ENCODE data around the gene EP400. TPM values are rescaled to one million over a fixed set of nuclear protein-coding genes. Genes with fewer than 3 reads are reported as not detected.

EP400 gene
- total RNA-seq, 1 donor from 2014 or later, result 28.1 TPM

DNA sequence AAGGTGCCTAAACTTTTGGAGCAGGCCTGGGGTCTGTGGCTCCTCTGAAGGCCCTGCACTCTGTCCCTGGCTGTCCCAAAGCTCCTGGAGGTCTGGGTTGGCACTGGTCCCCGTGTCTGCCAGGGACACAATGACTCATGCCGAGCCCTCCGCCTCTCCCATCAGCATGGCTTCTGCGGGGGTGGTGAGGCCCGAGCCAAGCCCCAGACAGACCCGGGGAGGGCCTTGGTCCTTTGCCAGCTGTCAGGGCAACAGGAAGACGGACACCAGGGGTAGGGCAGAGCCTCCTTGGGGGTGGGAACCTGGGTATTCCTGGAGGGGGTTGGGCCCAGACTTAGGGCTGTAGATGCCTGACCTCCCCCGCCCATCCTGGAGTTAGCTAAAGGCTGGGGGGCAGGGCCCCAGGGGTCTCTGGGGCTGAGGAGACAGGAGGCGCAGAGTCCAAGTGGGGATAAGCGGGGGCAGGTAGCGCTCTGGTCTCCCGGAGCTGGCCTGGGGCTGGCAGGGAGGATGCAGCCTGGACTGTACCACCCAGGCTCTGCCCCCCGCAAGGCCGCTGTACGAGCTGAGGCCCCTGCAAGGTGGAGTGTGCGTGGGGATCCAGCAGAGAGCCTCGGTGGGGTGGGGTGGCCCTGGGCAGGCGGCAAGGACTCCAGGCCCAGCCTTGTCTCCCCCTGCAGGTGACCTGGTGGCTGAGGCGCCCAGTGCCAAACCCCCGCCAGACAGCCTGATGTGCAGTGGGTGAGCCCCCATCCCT, 37.0 kb upstream of the EP400 start:
- DNase-seq (ENCODE audit: low read depth), result peak; percentile 77

DNA sequence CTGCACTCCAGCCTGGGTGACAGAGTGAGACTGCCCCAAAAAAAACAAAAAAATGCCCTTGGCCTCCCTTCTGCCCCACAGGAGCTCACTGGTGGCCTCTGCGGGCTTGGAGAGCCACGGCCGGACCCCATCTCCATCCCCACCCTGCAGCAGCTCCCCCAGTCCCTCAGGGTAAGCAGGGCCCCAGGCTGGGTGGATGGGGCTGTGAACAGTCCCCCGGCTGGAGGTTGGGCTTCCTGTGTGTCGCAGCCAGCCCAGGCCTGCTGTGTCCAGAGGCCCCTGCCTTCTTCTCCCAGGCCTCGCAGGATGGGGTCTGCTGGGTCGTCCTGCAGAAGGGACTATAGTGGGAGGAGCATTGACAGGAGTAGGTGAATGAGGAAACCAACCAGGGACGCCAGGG, 36.1 kb upstream of the EP400 start:
- DNase-seq (ENCODE audit: low read depth), result no peak

DNA sequence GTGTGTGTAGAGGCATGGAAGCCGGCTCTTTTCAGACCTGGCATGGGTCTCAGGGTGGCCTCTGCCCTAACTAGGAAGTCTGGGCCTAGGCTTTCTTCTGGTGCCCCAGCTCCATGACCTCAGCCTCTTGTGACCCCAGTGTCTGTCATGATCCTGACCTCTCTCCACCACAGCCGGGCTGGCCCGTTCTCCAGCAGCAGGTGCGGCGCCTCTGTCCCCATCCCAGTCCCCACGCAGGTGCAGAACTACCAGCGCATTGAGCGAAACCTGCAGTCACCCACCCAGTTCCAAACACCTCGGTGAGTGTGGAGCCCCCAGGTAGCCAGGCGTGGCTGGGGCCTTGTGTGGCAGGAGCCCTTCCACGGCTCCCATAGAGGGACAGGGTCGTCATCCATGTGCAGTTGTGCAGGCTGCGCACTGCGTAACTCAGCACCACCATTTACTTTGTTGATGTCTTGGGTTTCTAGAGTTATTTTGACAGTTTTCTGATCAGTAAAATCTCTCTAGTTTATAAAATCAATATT, 35.5 kb upstream of the EP400 start:
- DNase-seq (ENCODE audit: low read depth), result no peak

- no peak for DNase-seq (ENCODE audit: low read depth)
Observed at GRCh38 chr12:131915000-131915689, 34.6 kb upstream of the EP400 start.

DNA sequence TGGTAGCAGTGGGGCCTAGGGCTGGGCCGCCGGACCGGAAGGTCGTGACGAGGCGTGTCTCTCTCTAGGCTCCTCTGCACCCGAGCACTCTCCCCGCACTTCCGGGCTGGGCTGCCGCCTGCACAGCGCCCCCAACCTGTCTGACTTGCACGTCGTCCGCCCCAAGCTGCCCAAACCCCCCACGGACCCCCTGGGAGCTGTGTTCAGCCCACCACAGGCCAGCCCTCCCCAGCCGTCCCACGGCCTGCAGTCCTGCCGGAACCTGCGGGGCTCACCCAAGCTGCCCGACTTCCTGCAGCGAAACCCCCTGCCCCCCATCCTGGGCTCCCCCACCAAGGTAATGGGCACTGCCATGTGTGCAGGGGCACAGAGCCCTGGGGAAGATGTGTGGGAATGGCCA, 33.9 kb upstream of the EP400 start:
- DNase-seq (ENCODE audit: low read depth), result no peak

DNA sequence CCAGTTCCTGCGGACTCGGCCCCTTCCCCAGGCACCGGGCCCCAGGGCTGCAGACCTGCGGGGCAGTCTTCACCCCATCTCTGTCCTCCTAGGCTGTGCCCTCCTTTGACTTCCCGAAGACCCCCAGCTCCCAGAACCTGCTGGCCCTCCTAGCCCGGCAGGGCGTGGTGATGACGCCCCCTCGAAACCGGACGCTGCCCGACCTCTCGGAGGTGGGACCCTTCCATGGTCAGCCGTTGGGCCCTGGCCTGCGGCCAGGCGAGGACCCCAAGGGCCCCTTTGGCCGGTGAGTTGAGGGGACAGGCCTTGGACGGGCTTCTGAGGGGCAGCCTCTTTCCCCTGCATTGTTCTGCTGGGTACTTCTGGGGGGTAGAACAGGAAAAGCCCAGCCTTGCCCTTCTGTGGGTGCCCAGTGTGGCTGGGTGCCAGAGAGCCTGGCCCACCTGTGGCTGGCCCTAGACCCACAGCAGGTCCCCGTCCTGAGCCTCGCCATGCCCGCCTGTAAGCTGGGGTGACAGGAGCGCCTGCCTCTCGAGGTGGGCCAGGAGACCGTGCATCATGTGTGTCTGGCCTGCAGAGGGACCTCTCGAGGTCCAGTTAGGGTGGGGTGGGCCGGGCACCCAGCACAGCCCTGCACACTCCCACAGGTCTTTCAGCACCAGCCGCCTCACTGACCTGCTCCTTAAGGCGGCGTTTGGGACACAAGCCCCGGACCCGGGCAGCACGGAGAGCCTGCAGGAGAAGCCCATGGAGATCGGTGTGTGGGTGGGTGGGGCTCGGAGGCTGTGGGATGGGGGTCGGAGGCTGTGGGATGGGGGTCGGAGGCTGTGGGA, 33.2 kb upstream of the EP400 start:
- no peak for DNase-seq (ENCODE audit: low read depth)

- DNase-seq (ENCODE audit: low read depth), result no peak
Observed at GRCh38 chr12:131917139-131917710, 32.5 kb upstream of the EP400 start.

- DNase-seq (ENCODE audit: low read depth), result no peak
Observed at GRCh38 chr12:131917711-131918306, 31.9 kb upstream of the EP400 start.

GRCh38 chr12:131918311-131919050, 31.3 kb upstream of the EP400 start:
- DNase-seq (ENCODE audit: low read depth), result no peak

- DNase-seq (ENCODE audit: low read depth), result no peak
Observed at GRCh38 chr12:131919051-131919347, 30.7 kb upstream of the EP400 start.

DNA sequence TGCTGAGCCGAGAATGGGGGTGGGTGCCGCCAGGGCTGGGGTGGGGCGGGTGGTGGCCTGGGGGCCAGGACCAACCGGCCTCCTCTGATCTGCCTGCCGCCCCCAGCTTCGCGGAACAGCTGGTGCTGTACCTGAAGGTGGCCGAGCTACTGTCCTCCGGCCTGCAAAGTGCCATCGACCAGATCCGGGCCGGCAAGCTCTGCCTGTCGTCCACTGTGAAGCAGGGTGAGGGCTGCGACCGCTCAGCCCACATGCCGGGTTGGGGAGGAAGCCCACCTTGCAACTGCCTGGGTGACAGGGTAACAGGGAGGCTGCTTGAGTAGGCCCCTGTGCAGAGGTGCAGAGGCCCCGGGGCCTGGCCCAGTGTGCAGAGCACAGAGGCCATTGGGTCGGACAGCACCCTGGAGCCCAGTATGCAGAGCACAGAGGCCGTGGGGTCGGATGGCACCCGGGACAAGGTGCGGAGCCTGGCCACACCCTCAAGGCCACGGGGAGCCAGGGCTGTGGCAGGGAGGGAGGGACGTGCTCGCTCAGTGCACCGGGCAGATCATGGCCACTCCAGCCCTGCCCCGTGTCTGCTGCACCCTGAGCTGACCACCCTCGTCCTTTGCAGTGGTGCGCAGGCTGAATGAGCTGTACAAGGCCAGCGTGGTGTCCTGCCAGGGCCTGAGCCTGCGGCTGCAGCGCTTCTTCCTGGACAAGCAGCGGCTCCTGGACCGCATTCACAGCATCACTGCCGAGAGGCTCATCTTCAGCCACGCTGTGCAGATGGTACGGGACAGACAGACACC, 30.2 kb upstream of the EP400 start:
- DNase-seq (ENCODE audit: low read depth), result no peak

- DNase-seq (ENCODE audit: low read depth), result no peak
Observed at GRCh38 chr12:131920157-131920508, 29.6 kb upstream of the EP400 start.

DNA sequence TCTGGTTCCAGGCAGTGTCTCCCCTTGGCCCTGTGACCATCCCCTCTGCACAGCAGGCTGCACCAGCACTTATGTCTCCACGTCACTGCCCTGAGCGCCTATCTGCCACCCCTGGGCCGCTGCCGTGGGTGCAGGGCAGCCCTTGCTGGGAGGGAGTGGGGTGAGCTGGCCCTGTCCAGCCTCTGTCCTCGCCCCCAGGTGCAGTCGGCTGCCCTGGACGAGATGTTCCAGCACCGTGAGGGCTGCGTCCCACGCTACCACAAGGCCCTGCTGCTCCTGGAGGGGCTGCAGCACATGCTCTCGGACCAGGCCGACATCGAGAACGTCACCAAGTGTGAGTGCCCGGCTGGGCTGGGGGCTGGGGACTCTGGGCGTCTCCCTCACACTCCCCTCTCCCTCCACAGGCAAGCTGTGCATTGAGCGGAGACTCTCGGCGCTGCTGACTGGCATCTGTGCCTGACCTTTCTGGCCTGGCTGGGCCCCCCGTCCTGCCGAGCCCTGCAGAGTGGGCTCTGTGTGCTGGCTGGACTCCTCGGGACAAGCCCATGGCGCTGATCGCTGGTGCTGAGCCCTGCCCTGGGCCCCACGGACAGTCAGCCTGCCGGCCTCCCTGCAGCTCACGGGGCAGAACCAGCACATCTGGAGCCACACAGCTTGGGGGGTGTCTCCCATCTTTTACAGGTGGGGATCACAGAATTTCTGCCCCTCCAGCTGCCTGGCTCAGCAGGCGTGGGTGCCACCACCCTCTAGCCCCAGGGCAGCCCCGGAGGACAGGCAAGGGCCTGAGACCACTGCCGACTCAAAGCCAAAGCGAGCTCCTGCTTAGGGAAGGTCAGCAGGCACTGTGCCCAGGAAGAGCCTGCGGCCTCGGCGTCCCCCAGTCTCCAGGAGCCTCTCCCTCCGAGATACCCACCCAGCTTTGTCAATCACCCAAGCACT, 28.6 kb upstream of the EP400 start:
- no peak for DNase-seq (ENCODE audit: low read depth)

DNA sequence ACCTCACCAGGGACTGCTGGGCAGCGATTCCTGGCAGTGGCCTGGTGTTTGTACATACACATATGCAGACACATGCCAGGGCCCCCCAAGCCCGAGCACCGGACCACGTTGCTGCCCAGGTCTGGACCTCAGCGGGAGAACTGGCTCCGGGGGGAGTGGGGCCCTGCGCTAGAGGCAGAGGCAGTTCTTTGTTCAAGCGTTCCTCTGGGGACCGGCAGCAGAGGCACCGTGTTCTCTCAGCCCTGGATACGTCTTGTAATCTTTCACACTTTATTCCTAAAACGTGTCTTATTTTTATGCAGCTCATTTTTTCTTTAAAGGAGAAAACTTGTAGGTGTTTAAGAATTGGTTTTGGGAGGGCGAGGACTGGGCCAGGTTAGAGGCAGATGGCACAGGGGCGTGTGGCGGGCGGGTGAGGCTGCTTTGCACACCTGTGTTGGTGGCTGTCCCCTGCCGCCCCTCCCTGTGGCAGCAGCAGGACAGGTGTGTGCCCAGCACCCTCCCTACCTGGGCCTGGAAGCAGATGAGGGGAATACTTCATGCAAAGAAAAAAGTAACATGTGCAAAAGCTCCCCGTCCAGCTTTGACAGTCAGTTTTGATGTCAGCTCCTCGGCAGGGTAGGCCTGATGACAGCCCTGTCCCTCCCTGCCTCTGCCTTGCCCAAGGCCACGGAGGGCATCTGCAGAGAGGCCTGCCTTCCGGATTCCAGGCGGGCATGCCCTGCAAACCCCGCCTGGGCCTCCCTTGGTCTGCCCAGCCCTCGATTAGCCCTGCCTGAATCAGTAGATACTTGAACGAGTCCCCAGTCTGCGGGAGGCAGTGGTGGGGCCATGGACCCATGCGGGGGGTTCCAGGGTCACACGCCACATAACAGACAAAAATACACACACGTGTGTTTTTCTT, 27.6 kb upstream of the EP400 start:
- no peak for DNase-seq (ENCODE audit: low read depth)

DNA sequence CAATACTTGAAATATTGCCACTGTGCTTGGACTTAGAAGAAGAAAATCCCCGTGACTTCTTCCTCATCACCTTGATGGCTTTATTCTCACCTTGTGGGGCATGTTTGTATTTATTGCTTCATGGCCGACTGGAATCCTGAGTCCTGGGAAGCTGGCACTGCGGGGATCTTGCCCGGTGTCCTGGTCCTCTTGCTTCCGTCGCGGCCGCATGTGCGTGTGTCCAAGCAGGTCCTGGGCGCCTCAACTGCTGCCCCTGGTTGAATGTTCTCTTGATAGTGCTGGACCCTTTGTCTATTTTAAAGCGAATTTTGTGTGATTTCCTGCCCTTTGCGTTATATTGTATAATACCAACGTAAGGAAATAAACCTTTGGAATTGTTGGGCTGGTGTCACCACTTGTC, 27.0 kb upstream of the EP400 start:
- no peak for DNase-seq (ENCODE audit: low read depth)

- DNase-seq (ENCODE audit: low read depth), result no peak
Observed at GRCh38 chr12:131923260-131923659, 26.5 kb upstream of the EP400 start.

DNA sequence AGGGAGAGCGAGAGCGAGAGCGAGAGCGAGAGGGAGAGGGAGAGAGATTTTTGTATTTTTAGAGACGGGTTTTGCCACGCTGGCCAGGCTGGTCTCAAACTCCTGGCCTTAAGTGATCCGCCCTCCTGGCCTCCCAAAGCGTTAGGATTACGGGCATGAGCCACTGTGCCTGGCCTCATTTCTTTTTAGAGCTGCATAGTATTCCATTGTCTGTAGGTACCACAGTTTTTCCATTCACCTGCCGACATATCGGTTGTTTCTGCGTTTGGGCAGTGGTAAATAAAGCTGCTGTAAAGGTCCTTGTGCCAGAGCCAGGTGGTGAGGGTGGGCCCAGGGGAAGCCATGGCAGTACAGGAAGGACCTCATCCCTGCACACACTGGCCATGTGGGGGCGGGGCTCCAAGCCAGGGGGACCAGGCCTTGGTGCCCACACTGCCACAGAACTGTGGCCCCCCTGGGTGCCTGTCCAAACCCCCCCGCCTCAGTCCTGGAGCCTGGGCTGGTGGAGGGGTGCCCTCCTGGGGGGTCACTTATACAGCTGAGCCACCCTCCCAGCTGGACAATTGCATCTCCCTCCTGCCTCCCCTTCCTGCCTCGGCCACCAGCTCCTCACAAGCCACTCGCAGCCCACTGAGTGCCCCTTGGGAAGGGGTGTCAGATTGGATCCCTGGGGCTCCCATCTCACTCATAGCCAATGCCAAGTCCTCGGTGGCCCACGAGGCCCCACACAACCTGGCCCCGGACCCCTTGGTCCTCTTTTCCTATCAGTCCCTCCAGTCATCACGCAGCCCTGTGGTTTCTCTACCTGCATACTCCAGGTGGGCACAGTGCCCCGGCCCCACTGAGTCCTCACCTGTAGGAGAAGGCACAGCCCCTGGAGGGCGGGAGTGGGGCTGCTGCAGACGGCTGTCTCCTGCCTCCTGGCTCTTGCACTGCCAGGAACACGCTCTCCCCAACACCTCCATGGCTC, 22.3 kb upstream of the EP400 start:
- DNase-seq (ENCODE audit: low read depth), result no peak

Measured in renal cortical epithelial cell (primary cell).